CD4-positive, alpha-beta memory T cell (primary cell): ENCODE data around the gene NUDT7. TPM values are rescaled to one million over a fixed set of nuclear protein-coding genes. Genes with fewer than 3 reads are reported as not detected.

Source experiments
- CTCF ChIA-PET: fragments of 350-600 bp; sonication (Branson Sonifier 250); formaldehyde crosslinking; loops from one replicate; lab custom pipeline; 2021; ENCODE audit warnings: inconsistent platforms; ENCODE audit not compliant: partially characterized antibody; lab: Charles Lee
- POLR2A ChIA-PET: fragments of 350-600 bp; sonication (Branson Sonifier 250); formaldehyde crosslinking; loops from one replicate; lab custom pipeline; 2021; ENCODE audit not compliant: partially characterized antibody; lab: Charles Lee
- DNase-seq, 5 donors: peaks; one replicate each; pipeline versions ENCODE4 v3.0.0 to v3.0.0-alpha.2; 2020 to 2022; ENCODE audit warnings: mixed read lengths in 1 of 5
- H3K27ac ChIP-seq: one replicate; pipeline ENCODE4 v1.7.0; 2013; ENCODE audit warnings: low read depth, low read length
- H3K27me3 ChIP-seq: 2 replicates; pipeline ENCODE4 v1.7.0; 2013; ENCODE audit warnings: mild to moderate bottlenecking, low read length, moderate library complexity; ENCODE audit not compliant: insufficient read depth
- H3K36me3 ChIP-seq: 2 replicates; pipeline ENCODE4 v1.7.0; 2013; ENCODE audit warnings: mild to moderate bottlenecking, low read length, moderate library complexity; ENCODE audit not compliant: insufficient read depth
- H3K4me1 ChIP-seq: 2 replicates; pipeline ENCODE4 v1.7.0; 2013; ENCODE audit warnings: mild to moderate bottlenecking, low read length, moderate library complexity; ENCODE audit not compliant: insufficient read depth
- H3K4me3 ChIP-seq, 2 donors: one replicate each; pipeline ENCODE4 v1.7.0; 2013; ENCODE audit warnings: low read length in 2 of 2, mild to moderate bottlenecking in 1 of 2
- H3K9me3 ChIP-seq, 2 donors: one replicate each; pipeline ENCODE4 v1.7.0; 2013; ENCODE audit warnings: low read length in 2 of 2, control low read depth in 1 of 2; ENCODE audit not compliant: control insufficient read depth in 1 of 2
- H3K27ac Mint-ChIP-seq, 7 donors: one replicate each; pipeline ENCODE4 v1.8.0; 2020 to 2021; ENCODE audit warnings: mixed read lengths in 7 of 7, mild to moderate bottlenecking in 6 of 7, inconsistent platforms in 3 of 7, moderate library complexity in 3 of 7
- H3K27me3 Mint-ChIP-seq, 2 donors: one replicate each; pipeline ENCODE4 v1.8.0; 2020 to 2021; ENCODE audit warnings: mixed read lengths in 2 of 2
- H3K36me3 Mint-ChIP-seq, 2 donors: one replicate each; pipeline ENCODE4 v1.8.0; 2020 to 2021; ENCODE audit warnings: mixed read lengths in 2 of 2, inconsistent platforms in 1 of 2, mild to moderate bottlenecking in 1 of 2
- H3K4me1 Mint-ChIP-seq, 4 donors: one replicate each; pipeline ENCODE4 v1.8.0; 2020 to 2021; ENCODE audit warnings: mixed read lengths in 4 of 4, mild to moderate bottlenecking in 1 of 4
- H3K4me3 Mint-ChIP-seq, 8 donors: one replicate each; pipeline ENCODE4 v1.8.0; 2020 to 2021; ENCODE audit warnings: mixed read lengths in 8 of 8, mild to moderate bottlenecking in 7 of 8, moderate library complexity in 6 of 8, inconsistent platforms in 3 of 8
- H3K9me3 Mint-ChIP-seq, 8 donors: one replicate each; pipeline ENCODE4 v1.8.0; 2020 to 2021; ENCODE audit warnings: mixed read lengths in 8 of 8, mild to moderate bottlenecking in 5 of 8, inconsistent platforms in 3 of 8, moderate library complexity in 1 of 8
- intact Hi-C: fragments of 100-400 bp; cut with micrococcal nuclease; formaldehyde crosslinking; loops from one replicate; pipeline ENCODE4 v1.15.1; 2023
- polyA plus RNA-seq, 2 donors: library from polyadenylated mRNA; unstranded; fragments of 300-500 nt; fragmentation: Illumina TruSeq; gene quantifications; one replicate each; pipeline ENCODE4 v1.2.3, GENCODE V29; 2021
- total RNA-seq, 2 experiments: library from RNA; stranded (reverse); gene quantifications; one replicate each; pipeline ENCODE4 v1.2.3, GENCODE V29; 2021

NUDT7 gene
- total and polyA plus RNA-seq, 4 experiments from 2014 or later: 9.8 to 17.4 (median 11.5) TPM

DNA sequence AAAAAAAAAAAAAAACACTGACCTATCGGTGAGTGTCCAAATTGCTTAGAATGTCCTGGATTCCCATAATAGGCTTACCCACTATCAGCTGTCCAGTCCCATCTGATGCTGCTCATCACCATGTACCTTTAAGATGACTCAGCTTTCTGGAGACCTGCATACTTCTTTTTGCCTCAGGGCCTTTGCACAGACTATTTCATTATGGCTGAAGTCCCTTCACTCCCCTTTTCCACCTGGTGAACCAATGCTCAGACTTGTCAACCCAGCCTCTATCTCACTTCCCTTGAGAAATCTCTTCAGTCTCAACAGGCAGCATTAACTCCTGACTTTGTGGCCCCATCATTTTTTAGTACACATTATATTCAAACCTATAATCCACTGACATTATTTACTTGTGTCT, 29.7 kb upstream of the NUDT7 start:
- intact Hi-C loops: no loop called here
- Mint-ChIP-seq H3K36me3 (no peaks in the 10 kb centered on the region), H3K27ac (no peak overlapping the region), H3K27me3 (peaks cover 25 to 50% of the 10 kb centered on the region in 2 donors), H3K9me3 (no peaks in the 10 kb centered on the region), H3K4me3 (no peak overlapping the region), H3K4me1 (no peaks in the 10 kb centered on the region)
- no peak for DNase-seq
- ChIA-PET POLR2A (no interaction called here), CTCF (no interaction called here)
- Histone ChIP-seq H3K27ac (no peak overlapping the region), H3K36me3 (no peaks in the 10 kb centered on the region), H3K27me3 (no peaks in the 10 kb centered on the region), H3K4me1 (no peaks in the 10 kb centered on the region), H3K4me3 (no peak overlapping the region), H3K9me3 (no peaks in the 10 kb centered on the region)

DNA sequence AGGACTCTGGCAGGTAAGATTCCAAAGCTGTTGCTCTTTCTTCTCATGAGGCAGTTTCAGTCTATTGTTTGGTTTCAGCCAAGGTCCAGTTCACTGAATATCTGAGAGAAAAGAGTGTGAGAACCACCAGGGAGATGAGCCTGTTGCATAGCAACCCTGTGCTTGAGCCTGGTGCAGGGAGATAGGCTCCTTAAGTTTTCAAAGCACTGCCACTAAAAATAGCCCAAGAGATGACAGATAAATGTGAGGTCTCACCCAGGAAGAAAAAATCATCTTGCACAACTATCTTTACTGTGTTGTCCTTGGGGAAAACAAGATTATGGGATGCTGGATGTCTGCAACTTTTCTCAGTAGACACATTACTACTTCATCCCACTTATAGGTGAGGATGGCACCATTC, 26.2 kb upstream of the NUDT7 start:
- Mint-ChIP-seq H3K4me3 (no peak overlapping the region), H3K9me3 (no peaks in the 10 kb centered on the region), H3K4me1 (no peaks in the 10 kb centered on the region), H3K27ac (no peak overlapping the region), H3K27me3 (peaks cover 21 to 30% of the 10 kb centered on the region in 2 donors), H3K36me3 (no peaks in the 10 kb centered on the region)
- H3K27me3 ChIP-seq: no peaks in the 10 kb centered on the region
- H3K9me3 ChIP-seq: no peaks in the 10 kb centered on the region
- ChIA-PET CTCF (no interaction called here), POLR2A (no interaction called here)
- H3K4me3 ChIP-seq: no peak overlapping the region
- H3K27ac ChIP-seq: no peak overlapping the region
- H3K4me1 ChIP-seq: no peaks in the 10 kb centered on the region
- no peaks in the 10 kb centered on the region for H3K36me3 ChIP-seq
- intact Hi-C loops: no loop called here
- DNase-seq: no peak

DNA sequence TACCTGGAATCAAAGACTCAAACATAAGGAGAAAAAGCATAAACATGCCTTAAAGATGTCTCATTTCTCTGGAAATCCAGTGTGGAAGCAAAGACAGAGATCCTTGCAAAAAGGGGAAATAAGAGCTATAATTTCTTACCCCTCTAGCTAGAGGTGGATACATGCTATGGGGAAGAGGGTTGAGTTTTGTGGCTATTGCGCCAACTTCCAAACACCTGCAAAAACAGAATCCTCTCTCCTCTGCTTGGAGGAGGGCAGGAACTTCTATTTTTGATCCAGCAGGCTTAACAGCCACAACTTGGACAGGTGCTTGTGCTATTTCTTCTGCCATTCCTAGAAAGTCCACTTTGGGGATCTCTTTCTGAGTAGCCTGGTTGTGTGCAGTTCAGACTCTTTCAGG, 21.5 kb upstream of the NUDT7 start:
- Histone ChIP-seq H3K27me3 (no peaks in the 10 kb centered on the region), H3K4me3 (no peak overlapping the region), H3K4me1 (no peaks in the 10 kb centered on the region), H3K36me3 (no peaks in the 10 kb centered on the region), H3K9me3 (no peaks in the 10 kb centered on the region), H3K27ac (no peak overlapping the region)
- Mint-ChIP-seq H3K4me3 (no peak overlapping the region), H3K9me3 (peaks cover 0 to 4% (median 0%) of the 10 kb centered on the region in 8 donors), H3K27ac (no peak overlapping the region), H3K4me1 (no peaks in the 10 kb centered on the region), H3K27me3 (peaks cover 10 to 12% of the 10 kb centered on the region in 2 donors), H3K36me3 (no peaks in the 10 kb centered on the region)
- intact Hi-C loops: no loop called here
- ChIA-PET POLR2A (no interaction called here), CTCF (interaction anchor here (0.6 kb wide), 1 partner anchor 12 kb away, joined by 3 read pairs; no protein-coding TSS in a partner anchor)
- no peak for DNase-seq

DNA sequence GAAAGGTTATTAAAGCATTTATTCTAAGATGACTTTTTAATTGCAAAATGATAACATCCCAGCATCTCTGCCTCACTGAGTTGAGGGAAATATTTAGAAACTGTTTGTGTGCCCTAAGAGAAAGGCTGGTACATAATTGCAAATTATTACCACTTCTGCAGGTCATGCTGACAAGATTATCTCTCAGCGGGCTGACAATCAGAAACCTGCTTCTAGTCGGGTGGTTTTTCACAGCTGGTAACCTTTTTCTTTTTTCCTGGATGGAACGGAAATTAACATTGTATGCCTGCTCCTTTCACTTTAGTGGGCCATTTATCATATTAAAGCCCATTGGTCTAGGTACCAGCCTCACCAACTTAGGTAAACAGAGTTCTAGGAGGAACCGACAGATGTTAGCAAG, 17.0 kb upstream of the NUDT7 start:
- H3K4me1 ChIP-seq: no peaks in the 10 kb centered on the region
- CTCF ChIA-PET: no interaction called here
- Mint-ChIP-seq H3K4me3 (no peak overlapping the region), H3K36me3 (no peaks in the 10 kb centered on the region), H3K27ac (no peak overlapping the region), H3K27me3 (peaks cover 3 to 6% of the 10 kb centered on the region in 2 donors), H3K9me3 (peaks cover 0 to 4% (median 0%) of the 10 kb centered on the region in 8 donors), H3K4me1 (no peaks in the 10 kb centered on the region)
- H3K4me3 ChIP-seq: no peak overlapping the region
- POLR2A ChIA-PET: no interaction called here
- no peak for DNase-seq
- H3K27me3 ChIP-seq: no peaks in the 10 kb centered on the region
- no peaks in the 10 kb centered on the region for H3K36me3 ChIP-seq
- H3K27ac ChIP-seq: no peak overlapping the region
- intact Hi-C loops: no loop called here
- H3K9me3 ChIP-seq: no peaks in the 10 kb centered on the region

DNA sequence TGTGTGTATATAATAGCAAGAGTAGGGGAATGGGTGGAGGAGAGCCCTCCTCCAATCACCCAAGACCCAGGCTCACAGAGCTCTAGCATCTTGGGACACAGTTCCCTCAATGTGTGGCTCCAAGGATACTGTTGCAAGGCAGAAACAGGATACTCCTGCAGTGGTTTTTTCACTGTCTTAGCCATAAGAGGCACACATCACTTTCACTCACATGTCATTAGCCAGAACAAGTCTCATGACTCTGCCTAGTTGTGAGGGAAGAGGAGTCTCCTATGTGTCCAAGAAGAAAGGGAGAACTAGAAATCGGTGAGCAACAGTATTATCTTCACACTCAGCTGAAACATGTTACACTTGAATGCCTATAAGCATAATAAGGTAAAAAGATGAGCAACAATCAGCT, 11.1 kb upstream of the NUDT7 start:
- no peaks in the 10 kb centered on the region for H3K36me3 Mint-ChIP-seq
- H3K27me3 Mint-ChIP-seq: peaks cover 2 to 3% of the 10 kb centered on the region in 2 donors
- no peaks in the 10 kb centered on the region for H3K9me3 ChIP-seq
- no peaks in the 10 kb centered on the region for H3K9me3 Mint-ChIP-seq
- H3K27me3 ChIP-seq: no peaks in the 10 kb centered on the region
- intact Hi-C loops: no loop called here
- H3K4me3 Mint-ChIP-seq: no peak overlapping the region
- CTCF ChIA-PET: no interaction called here
- H3K36me3 ChIP-seq: no peaks in the 10 kb centered on the region
- no peaks in the 10 kb centered on the region for H3K4me1 ChIP-seq
- no peak for DNase-seq
- H3K27ac Mint-ChIP-seq: no peak overlapping the region
- POLR2A ChIA-PET: no interaction called here
- no peak overlapping the region for H3K27ac ChIP-seq
- no peak overlapping the region for H3K4me3 ChIP-seq
- H3K4me1 Mint-ChIP-seq: peaks cover 0 to 1% (median 0%) of the 10 kb centered on the region in 4 donors

DNA sequence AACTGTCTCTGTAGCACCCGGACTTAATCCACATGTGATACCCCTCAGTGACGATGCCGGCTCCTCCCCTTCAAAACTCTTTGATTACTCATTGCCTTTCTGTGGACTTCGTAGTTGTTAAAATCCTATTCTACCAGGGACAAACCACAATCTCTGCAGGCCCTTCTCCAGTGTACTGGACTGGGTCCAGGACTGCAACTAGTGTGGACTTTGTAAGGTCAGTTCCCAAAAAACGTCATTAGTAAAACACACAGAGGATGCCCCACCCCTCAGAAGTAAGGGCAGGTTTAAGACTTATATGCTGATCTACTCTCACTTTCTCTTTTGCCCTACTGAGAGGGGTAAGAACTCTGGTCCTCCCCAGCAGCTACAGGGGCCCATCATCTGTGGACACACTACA, 10.5 kb upstream of the NUDT7 start:
- ChIA-PET CTCF (no interaction called here), POLR2A (no interaction called here)
- H3K27me3 ChIP-seq: no peaks in the 10 kb centered on the region
- H3K9me3 ChIP-seq: no peaks in the 10 kb centered on the region
- no peaks in the 10 kb centered on the region for H3K36me3 Mint-ChIP-seq
- H3K36me3 ChIP-seq: no peaks in the 10 kb centered on the region
- no peak overlapping the region for H3K4me3 ChIP-seq
- intact Hi-C loops: no loop called here
- no peak overlapping the region for H3K27ac ChIP-seq
- no peaks in the 10 kb centered on the region for H3K9me3 Mint-ChIP-seq
- H3K4me3 Mint-ChIP-seq: peak overlapping the region in 3 of 8 donors; percentile 1 to 52 (median 50)
- no peak overlapping the region for H3K27ac Mint-ChIP-seq
- no peak for DNase-seq
- H3K4me1 Mint-ChIP-seq: peaks cover 0 to 1% (median 0%) of the 10 kb centered on the region in 4 donors
- H3K4me1 ChIP-seq: no peaks in the 10 kb centered on the region
- H3K27me3 Mint-ChIP-seq: peaks cover 2 to 3% of the 10 kb centered on the region in 2 donors

DNA sequence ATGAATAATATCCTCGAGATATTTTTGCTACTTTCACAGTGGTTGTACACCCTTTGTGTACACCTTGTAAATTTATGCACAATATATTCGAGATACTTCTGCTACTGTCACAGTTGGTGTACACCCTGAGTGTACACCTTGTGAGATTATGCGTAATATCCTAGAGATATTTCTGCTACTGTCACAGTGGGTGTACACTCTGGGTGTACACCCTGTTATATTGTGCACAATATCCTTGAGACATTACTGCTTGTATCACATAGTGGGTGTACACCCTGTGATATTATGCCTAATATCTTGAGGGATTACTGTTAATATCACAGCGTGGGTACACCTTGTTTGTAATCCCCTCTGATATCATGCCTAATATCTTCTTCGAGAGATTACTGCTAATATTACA, 7.2 kb upstream of the NUDT7 start:
- peaks cover 3 to 5% of the 10 kb centered on the region in 2 donors for H3K27me3 Mint-ChIP-seq
- no peak overlapping the region for H3K4me3 ChIP-seq
- no peaks in the 10 kb centered on the region for H3K9me3 Mint-ChIP-seq
- ChIA-PET CTCF (no interaction called here), POLR2A (no interaction called here)
- H3K4me1 Mint-ChIP-seq: peaks cover 0 to 1% (median 0%) of the 10 kb centered on the region in 4 donors
- no peaks in the 10 kb centered on the region for H3K4me1 ChIP-seq
- intact Hi-C loops: no loop called here
- no peak overlapping the region for H3K27ac Mint-ChIP-seq
- H3K9me3 ChIP-seq: no peaks in the 10 kb centered on the region
- no peaks in the 10 kb centered on the region for H3K27me3 ChIP-seq
- DNase-seq: no peak
- H3K36me3 ChIP-seq: no peaks in the 10 kb centered on the region
- H3K4me3 Mint-ChIP-seq: no peak overlapping the region
- no peaks in the 10 kb centered on the region for H3K36me3 Mint-ChIP-seq
- H3K27ac ChIP-seq: no peak overlapping the region
